Effector CD8-positive, alpha-beta T cell (primary cell): ENCODE data around the gene GPX2.
"Not testable (repeated sequence)": the region's sequence is repeated elsewhere in the genome, so short reads cannot be mapped to it uniquely, and the experiment has no call there.

ENCODE experiments used
- DNase-seq: peaks from one replicate; lab custom pipeline; 2025; lab: John Stamatoyannopoulos, UW

GPX2 gene

GRCh38 chr14:64913477-64913876 lies 29.1 kb downstream of the GPX2 start:
- DNase-seq = not testable (repeated sequence)

GRCh38 chr14:64912261-64912660 lies 30.3 kb downstream of the GPX2 start:
- no peak for DNase-seq

GRCh38 chr14:64910847-64911495 lies 31.6 kb downstream of the GPX2 start:
- no peak for DNase-seq

- DNase-seq = no peak
Observed at GRCh38 chr14:64906022-64906421, 36.5 kb downstream of the GPX2 start.

GRCh38 chr14:64899958-64900357 lies 42.6 kb downstream of the GPX2 start:
- no peak for DNase-seq

- DNase-seq = no peak
Observed at GRCh38 chr14:64891839-64892375, 50.6 kb downstream of the GPX2 start.

GRCh38 chr14:64891173-64891838 lies 51.2 kb downstream of the GPX2 start:
- no peak for DNase-seq

GRCh38 chr14:64889352-64889751 lies 53.2 kb downstream of the GPX2 start:
- no peak for DNase-seq
